ENCODE data around the gene AP1S3. TPM values are rescaled to one million over a fixed set of nuclear protein-coding genes. Genes with fewer than 3 reads are reported as not detected.

Gene AP1S3
- polyA plus RNA-seq, 1 experiment, result 2.9 TPM

GRCh38 chr2:223732346-223732745 lies 105.0 kb downstream of the AP1S3 start:
- Histone ChIP-seq H3K4me3 (ENCODE audit: low read depth, low read length) (no peak overlapping the region), H3K9me3 (ENCODE audit: control insufficient read depth, insufficient read depth, low read length) (0 out of 2 replicates have a peak, but pooled peaks cover 3% of the 10 kb centered on the region), H3K27ac (ENCODE audit: low read depth, low read length) (no peak overlapping the region), H3K27me3 (ENCODE audit: control insufficient read depth, insufficient read depth, low read length) (no peaks in the 10 kb centered on the region)
- TF ChIP-seq CTCF (IDR thresholded peaks at IDR 0.05; ENCODE audit: low read depth, low read length), result no peak
- ChIA-PET POLR2A (no interaction called here), CTCF (interaction anchor here (1.2 kb wide), 1 partner anchor 273 kb away, joined by 3 read pairs; no protein-coding TSS in a partner anchor)
- DNase-seq (ENCODE audit: low read depth, low spot score), result no peak

- ChIA-PET CTCF (interaction anchor here (0.7 to 1.2 kb wide), 3 partner anchors 67 to 272 kb away, joined by 3 to 4 read pairs (median 3); no protein-coding TSS in a partner anchor), POLR2A (no interaction called here)
- no peak for TF ChIP-seq CTCF (IDR thresholded peaks at IDR 0.05; ENCODE audit: low read depth, low read length)
- no peak for DNase-seq (ENCODE audit: low read depth, low spot score)
- Histone ChIP-seq H3K27me3 (ENCODE audit: control insufficient read depth, insufficient read depth, low read length) (no peaks in the 10 kb centered on the region), H3K27ac (ENCODE audit: low read depth, low read length) (no peak overlapping the region), H3K9me3 (ENCODE audit: control insufficient read depth, insufficient read depth, low read length) (0 out of 2 replicates have a peak, but pooled peaks cover 3% of the 10 kb centered on the region), H3K4me3 (ENCODE audit: low read depth, low read length) (no peak overlapping the region)
Measured at GRCh38 chr2:223731503-223731902, 105.9 kb downstream of the AP1S3 start.

GRCh38 chr2:223729781-223730180 lies 107.6 kb downstream of the AP1S3 start:
- no peak for TF ChIP-seq CTCF (IDR thresholded peaks at IDR 0.05; ENCODE audit: low read depth, low read length)
- no peak overlapping the region for H3K4me3 ChIP-seq (ENCODE audit: low read depth, low read length)
- H3K27ac ChIP-seq (ENCODE audit: low read depth, low read length), result no peak overlapping the region
- no peak for DNase-seq (ENCODE audit: low read depth, low spot score)
- ChIA-PET POLR2A (interaction anchor here (0.7 kb wide), 1 partner anchor 116 kb away, joined by 6 read pairs; no protein-coding TSS in a partner anchor), CTCF (no interaction called here)
- H3K9me3 ChIP-seq (ENCODE audit: control insufficient read depth, insufficient read depth, low read length), result 0 out of 2 replicates have a peak, but pooled peaks cover 3% of the 10 kb centered on the region
- H3K27me3 ChIP-seq (ENCODE audit: control insufficient read depth, insufficient read depth, low read length), result no peaks in the 10 kb centered on the region

GRCh38 chr2:223727562-223727961 lies 109.8 kb downstream of the AP1S3 start:
- no peaks in the 10 kb centered on the region for H3K9me3 ChIP-seq (ENCODE audit: control insufficient read depth, insufficient read depth, low read length)
- peak; percentile 59 for TF ChIP-seq CTCF (IDR thresholded peaks at IDR 0.05; ENCODE audit: low read depth, low read length)
- H3K27me3 ChIP-seq (ENCODE audit: control insufficient read depth, insufficient read depth, low read length), result no peaks in the 10 kb centered on the region
- no peak overlapping the region for H3K27ac ChIP-seq (ENCODE audit: low read depth, low read length)
- DNase-seq (ENCODE audit: low read depth, low spot score), result no peak
- POLR2A ChIA-PET, result no interaction called here
- CTCF ChIA-PET, result interaction anchor here (0.6 to 2.2 kb wide), 11 partner anchors 10 to 965 kb away, joined by 3 to 9 read pairs (median 4); no protein-coding TSS in a partner anchor
- H3K4me3 ChIP-seq (ENCODE audit: low read depth, low read length), result no peak overlapping the region

GRCh38 chr2:223725986-223726970 lies 111.1 kb downstream of the AP1S3 start:
- peak overlapping the region; percentile 62 for H3K27ac ChIP-seq (ENCODE audit: low read depth, low read length)
- ChIA-PET CTCF (interaction anchor here (0.5 to 2.2 kb wide), 5 partner anchors 18 to 755 kb away, joined by 3 to 9 read pairs (median 4); no protein-coding TSS in a partner anchor), POLR2A (no interaction called here)
- H3K27me3 ChIP-seq (ENCODE audit: control insufficient read depth, insufficient read depth, low read length), result no peaks in the 10 kb centered on the region
- H3K9me3 ChIP-seq (ENCODE audit: control insufficient read depth, insufficient read depth, low read length), result no peaks in the 10 kb centered on the region
- no peak for TF ChIP-seq CTCF (IDR thresholded peaks at IDR 0.05; ENCODE audit: low read depth, low read length)
- no peak overlapping the region for H3K4me3 ChIP-seq (ENCODE audit: low read depth, low read length)
- DNase-seq (ENCODE audit: low read depth, low spot score), result no peak
